GM18868 (cell line): Measurements from ENCODE around the gene CD7.

ENCODE experiments used
- ATAC-seq: cut with Tn5 transposase; IDR thresholded peaks from one replicate; pipeline ENCODE4 v1.9.1; 2021; ENCODE audit warnings: mild to moderate bottlenecking, moderate library complexity; ENCODE audit not compliant: unreplicated experiment

CD7 gene

GRCh38 chr17:82300707-82301270, 16.6 kb downstream of the CD7 start:
- no peak for ATAC-seq

- no peak for ATAC-seq
Measured at GRCh38 chr17:82300228-82300627, 17.2 kb downstream of the CD7 start.

GRCh38 chr17:82299452-82299851, 18.0 kb downstream of the CD7 start:
- no peak for ATAC-seq

GRCh38 chr17:82298538-82299421, 18.6 kb downstream of the CD7 start:
- ATAC-seq: no peak

- ATAC-seq: peak; percentile 69
Measured at GRCh38 chr17:82297714-82298537, 19.5 kb downstream of the CD7 start.

GRCh38 chr17:82297280-82297713, 20.1 kb downstream of the CD7 start:
- ATAC-seq: no peak

GRCh38 chr17:82296511-82297279, 20.7 kb downstream of the CD7 start:
- ATAC-seq: no peak

- ATAC-seq: no peak
Measured at GRCh38 chr17:82295472-82295814, 22.0 kb downstream of the CD7 start.

GRCh38 chr17:82294064-82294773, 23.2 kb downstream of the CD7 start:
- ATAC-seq: no peak

- ATAC-seq: peak; percentile 97
Measured at GRCh38 chr17:82292251-82293154, 24.9 kb downstream of the CD7 start.

GRCh38 chr17:82291582-82292250, 25.7 kb downstream of the CD7 start:
- ATAC-seq: no peak

- ATAC-seq: no peak
Measured at GRCh38 chr17:82287868-82288801, 29.3 kb downstream of the CD7 start.

GRCh38 chr17:82287013-82287867, 30.2 kb downstream of the CD7 start:
- no peak for ATAC-seq

- ATAC-seq: no peak
Measured at GRCh38 chr17:82285141-82285540, 32.3 kb downstream of the CD7 start.

GRCh38 chr17:82283208-82283749, 34.1 kb downstream of the CD7 start:
- ATAC-seq: no peak
